BE2C (cell line): ENCODE data around the gene OPCML.

Experiments used
- DNase-seq: peaks from one replicate; pipeline ENCODE4 v3.0.0-alpha.2; 2020
- H3K27me3 ChIP-seq: fragments of 250-450 bp; sonication (Bioruptor Pico); 2 replicates; pipeline ENCODE4 v1.5.1; 2020; ENCODE audit warnings: mild to moderate bottlenecking
- H3K36me3 ChIP-seq: fragments of 250-450 bp; sonication (Bioruptor Pico); 2 replicates; pipeline ENCODE4 v1.5.1; 2020; ENCODE audit warnings: mild to moderate bottlenecking
- H3K4me1 ChIP-seq: fragments of 250-450 bp; sonication (Bioruptor Pico); 2 replicates; pipeline ENCODE4 v1.5.1; 2020
- H3K4me3 ChIP-seq: 2 replicates; pipeline ENCODE4 v1.5.1; 2011; ENCODE audit warnings: low read depth, low read length
- H3K9me3 ChIP-seq: fragments of 250-450 bp; sonication (Bioruptor Pico); 2 replicates; pipeline ENCODE4 v1.5.1; 2020
- TF ChIP-seq, protein P1 (sequence below): IDR thresholded peaks from 2 replicates; pipeline ENCODE4 v1.5.1; 2012; ENCODE audit warnings: mild to moderate bottlenecking, low read depth, low read length

The OPCML gene

DNA sequence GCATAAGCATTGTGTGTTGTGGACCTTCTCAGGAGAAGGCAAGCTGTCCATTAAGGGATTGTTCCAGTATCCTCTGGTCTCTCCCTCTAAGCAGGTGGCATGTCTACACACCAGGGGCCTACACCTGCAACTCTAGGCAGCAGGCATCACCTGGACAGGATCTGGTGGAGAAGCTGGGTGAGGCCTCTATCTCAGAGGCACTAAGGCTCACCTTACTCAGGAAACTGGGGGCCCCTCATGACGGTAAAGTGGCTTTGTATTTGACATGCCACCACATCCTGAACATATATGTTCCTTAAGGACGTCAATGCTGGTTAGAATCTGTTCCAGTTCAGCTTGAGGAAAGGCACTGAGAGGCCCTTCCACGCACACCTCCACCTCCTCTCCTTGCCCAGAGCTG, 891.3 kb downstream of the OPCML start:
- no peaks in the 10 kb centered on the region for H3K27me3 ChIP-seq
- no peak for DNase-seq
- H3K4me3 ChIP-seq, result no peak overlapping the region
- H3K4me1 ChIP-seq, result no peaks in the 10 kb centered on the region
- no peaks in the 10 kb centered on the region for H3K9me3 ChIP-seq
- no peaks in the 10 kb centered on the region for H3K36me3 ChIP-seq
- TF ChIP-seq, protein P1, sequence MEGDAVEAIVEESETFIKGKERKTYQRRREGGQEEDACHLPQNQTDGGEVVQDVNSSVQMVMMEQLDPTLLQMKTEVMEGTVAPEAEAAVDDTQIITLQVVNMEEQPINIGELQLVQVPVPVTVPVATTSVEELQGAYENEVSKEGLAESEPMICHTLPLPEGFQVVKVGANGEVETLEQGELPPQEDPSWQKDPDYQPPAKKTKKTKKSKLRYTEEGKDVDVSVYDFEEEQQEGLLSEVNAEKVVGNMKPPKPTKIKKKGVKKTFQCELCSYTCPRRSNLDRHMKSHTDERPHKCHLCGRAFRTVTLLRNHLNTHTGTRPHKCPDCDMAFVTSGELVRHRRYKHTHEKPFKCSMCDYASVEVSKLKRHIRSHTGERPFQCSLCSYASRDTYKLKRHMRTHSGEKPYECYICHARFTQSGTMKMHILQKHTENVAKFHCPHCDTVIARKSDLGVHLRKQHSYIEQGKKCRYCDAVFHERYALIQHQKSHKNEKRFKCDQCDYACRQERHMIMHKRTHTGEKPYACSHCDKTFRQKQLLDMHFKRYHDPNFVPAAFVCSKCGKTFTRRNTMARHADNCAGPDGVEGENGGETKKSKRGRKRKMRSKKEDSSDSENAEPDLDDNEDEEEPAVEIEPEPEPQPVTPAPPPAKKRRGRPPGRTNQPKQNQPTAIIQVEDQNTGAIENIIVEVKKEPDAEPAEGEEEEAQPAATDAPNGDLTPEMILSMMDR, result no peak

DNA sequence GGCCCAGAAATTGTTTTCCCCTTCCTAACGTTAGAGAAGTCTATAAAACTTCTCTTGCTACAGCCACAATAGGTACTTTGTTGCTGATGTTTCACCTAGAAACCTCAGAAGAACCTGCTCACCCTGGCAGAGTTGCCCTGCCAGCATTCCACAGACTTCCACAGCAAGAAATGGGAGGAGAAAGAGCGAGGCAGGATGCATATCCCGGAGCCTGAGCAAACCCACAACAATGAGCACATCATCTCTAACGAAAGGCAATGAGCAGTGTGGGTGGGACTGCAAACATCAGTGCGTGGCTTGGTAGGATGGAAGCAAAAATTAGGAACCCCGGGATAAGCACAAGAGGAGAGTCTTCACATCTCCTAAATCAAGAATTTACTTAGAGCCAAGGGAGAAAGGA, 892.3 kb downstream of the OPCML start:
- H3K27me3 ChIP-seq, result no peaks in the 10 kb centered on the region
- no peak for DNase-seq
- no peaks in the 10 kb centered on the region for H3K36me3 ChIP-seq
- H3K4me3 ChIP-seq, result no peak overlapping the region
- no peaks in the 10 kb centered on the region for H3K9me3 ChIP-seq
- no peaks in the 10 kb centered on the region for H3K4me1 ChIP-seq
- TF ChIP-seq, protein P1, result no peak

DNA sequence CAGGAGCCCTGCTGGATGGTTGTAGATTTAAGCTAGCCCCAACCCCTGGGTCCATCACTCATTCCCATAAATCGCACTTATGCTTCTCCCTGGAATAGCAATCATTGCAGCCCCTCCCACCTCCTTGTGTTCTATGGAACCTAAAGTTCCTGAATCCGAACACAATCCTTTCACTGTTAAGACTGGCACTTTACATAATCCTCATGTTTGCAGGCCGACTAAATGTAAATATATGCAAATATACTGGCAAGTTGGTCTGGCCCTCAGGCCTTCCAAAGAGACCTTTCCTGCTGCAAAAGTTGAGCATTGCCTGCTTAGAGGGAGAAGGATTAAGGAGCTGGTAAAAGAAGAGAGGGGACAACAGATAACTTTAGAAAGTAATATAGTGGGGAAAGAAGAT, 892.9 kb downstream of the OPCML start:
- Histone ChIP-seq H3K9me3 (no peaks in the 10 kb centered on the region), H3K36me3 (no peaks in the 10 kb centered on the region), H3K4me3 (no peak overlapping the region), H3K4me1 (no peaks in the 10 kb centered on the region), H3K27me3 (no peaks in the 10 kb centered on the region)
- TF ChIP-seq, protein P1, result no peak
- DNase-seq, result no peak

DNA sequence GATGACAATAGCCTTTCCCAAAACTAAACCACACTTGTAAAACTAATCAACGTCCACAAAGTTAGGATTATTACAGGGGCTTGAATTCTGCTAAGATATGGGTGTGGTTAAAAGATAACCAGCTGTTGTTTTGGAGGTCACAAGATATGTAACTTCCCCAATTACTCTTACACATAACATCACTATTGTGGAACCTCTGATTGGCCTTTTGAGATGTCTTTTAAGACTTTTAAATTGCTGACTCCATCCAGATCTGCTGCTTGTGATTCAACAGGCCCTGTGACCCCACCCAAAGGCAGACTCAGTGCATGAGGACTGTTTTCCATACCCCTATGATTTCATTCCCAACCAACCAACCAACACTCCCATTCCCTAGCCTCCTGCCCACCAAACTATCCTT, 893.9 kb downstream of the OPCML start:
- Histone ChIP-seq H3K4me1 (no peaks in the 10 kb centered on the region), H3K9me3 (no peaks in the 10 kb centered on the region; the same call in 1 of the 2 replicates), H3K4me3 (no peak overlapping the region), H3K36me3 (no peaks in the 10 kb centered on the region), H3K27me3 (no peaks in the 10 kb centered on the region)
- DNase-seq, result no peak
- TF ChIP-seq, protein P1, result no peak

DNA sequence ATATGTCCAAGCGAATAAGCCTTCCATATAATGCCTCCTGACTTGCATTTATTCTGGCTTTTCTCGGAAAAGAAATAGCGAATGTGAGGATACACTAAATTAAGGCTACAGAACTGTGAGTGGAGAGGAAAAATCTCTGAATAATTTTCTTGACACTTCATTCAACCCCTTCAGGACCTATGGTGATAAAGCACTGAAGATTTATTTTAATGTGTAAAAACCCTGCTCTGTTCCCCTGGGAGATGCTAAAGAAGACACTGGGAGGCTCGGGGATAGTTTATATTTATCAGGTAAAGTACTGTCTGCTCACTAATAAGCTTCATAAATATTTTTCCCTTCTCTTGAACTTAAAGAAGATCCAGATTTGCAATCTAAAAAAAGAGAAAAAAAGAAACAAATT, 895.8 kb downstream of the OPCML start:
- TF ChIP-seq, protein P1, result no peak
- peaks cover 3% of the 10 kb centered on the region for H3K9me3 ChIP-seq

DNA sequence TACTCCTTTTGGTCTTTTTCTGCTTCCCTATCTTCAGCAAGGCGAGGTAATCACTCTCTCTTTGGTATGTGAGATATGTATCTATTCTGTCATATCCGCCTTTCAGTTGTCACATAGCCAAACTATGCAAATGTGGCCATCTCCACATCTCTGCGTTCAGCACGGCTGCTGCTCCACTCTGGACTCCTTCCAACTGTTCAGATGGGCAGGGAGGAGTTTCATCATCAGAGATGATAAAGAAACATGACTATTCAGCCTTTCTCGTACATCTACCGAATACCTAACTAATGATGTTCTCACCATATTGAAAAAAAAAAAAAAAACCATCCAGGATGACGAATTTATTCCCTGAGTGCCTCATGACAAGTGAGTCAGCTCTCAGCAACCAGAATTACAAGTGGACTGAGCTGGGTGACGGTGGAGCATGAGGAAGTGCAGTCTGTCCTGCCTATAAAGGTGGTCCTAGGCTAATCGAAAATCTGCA, 899.6 kb downstream of the OPCML start:
- Histone ChIP-seq H3K27me3 (no peaks in the 10 kb centered on the region), H3K36me3 (no peaks in the 10 kb centered on the region), H3K4me3 (no peak overlapping the region), H3K9me3 (peaks cover 3% of the 10 kb centered on the region), H3K4me1 (no peaks in the 10 kb centered on the region)
- TF ChIP-seq, protein P1, result no peak
- DNase-seq, result no peak

More for the DNA sequence above, 895.8 kb downstream of the OPCML start:
- H3K4me1 ChIP-seq, result no peaks in the 10 kb centered on the region
- H3K4me3 ChIP-seq, result no peak overlapping the region
- no peak for DNase-seq
- no peaks in the 10 kb centered on the region for H3K27me3 ChIP-seq
- H3K36me3 ChIP-seq, result no peaks in the 10 kb centered on the region
